Activated CD8-positive, alpha-beta T cell treated with anti-CD3 and anti-CD28 coated beads for 36 hours (primary cell): ENCODE data around the gene EPHA2. TPM values are rescaled to one million over a fixed set of nuclear protein-coding genes. Genes with fewer than 3 reads are reported as not detected.

Source experiments
- ATAC-seq: fragments of 200-7000 bp; cut with Tn5 transposase; one replicate; pipeline ENCODE4 v1.10.0; 2021; ENCODE audit warnings: mild to moderate bottlenecking, moderate library complexity
- CTCF ChIA-PET: fragments of 350-600 bp; sonication (Branson Sonifier 250); formaldehyde crosslinking; loops from one replicate; lab custom pipeline; 2021; ENCODE audit warnings: antibody characterized with exemption; lab: Charles Lee
- POLR2A ChIA-PET: fragments of 350-600 bp; sonication (Branson Sonifier 250); formaldehyde crosslinking; loops from one replicate; lab custom pipeline; 2021; ENCODE audit warnings: antibody characterized with exemption; lab: Charles Lee
- DNase-seq: peaks from one replicate; pipeline ENCODE4 v3.0.0-alpha.2; 2020
- H3K27ac Mint-ChIP-seq: one replicate; pipeline ENCODE4 v1.8.0; 2021; ENCODE audit warnings: mild to moderate bottlenecking, mixed read lengths
- H3K27me3 Mint-ChIP-seq: one replicate; pipeline ENCODE4 v1.8.0; 2021; ENCODE audit warnings: mixed read lengths
- H3K36me3 Mint-ChIP-seq: one replicate; pipeline ENCODE4 v1.8.0; 2021; ENCODE audit warnings: low read depth, mixed read lengths
- H3K4me1 Mint-ChIP-seq: one replicate; pipeline ENCODE4 v1.8.0; 2021; ENCODE audit warnings: low read depth, mixed read lengths
- H3K4me3 Mint-ChIP-seq: one replicate; pipeline ENCODE4 v1.8.0; 2021; ENCODE audit warnings: mild to moderate bottlenecking, moderate library complexity, mixed read lengths
- H3K9me3 Mint-ChIP-seq: one replicate; pipeline ENCODE4 v1.8.0; 2021; ENCODE audit warnings: mixed read lengths
- CTCF ChIP-seq: fragments of 200-600 bp; IDR thresholded peaks from one replicate; pipeline ENCODE4 v1.8.0; 2022; ENCODE audit warnings: antibody characterized with exemption, mild to moderate bottlenecking
- intact Hi-C: fragments of 100-400 bp; cut with micrococcal nuclease; formaldehyde crosslinking; loops from one replicate; pipeline ENCODE4 v1.10.0; 2022
- total RNA-seq, 2 experiments: library from RNA; stranded (reverse); gene quantifications; one replicate each; pipeline ENCODE4 v1.2.3, GENCODE V29; 2021

EPHA2 gene
- total RNA-seq, 2 experiments from 2014 or later: not detected

GRCh38 chr1:16142383-16142995 is 13.4 kb downstream of the EPHA2 start:
- no peak for ATAC-seq
- Mint-ChIP-seq H3K36me3 (no peaks in the 10 kb centered on the region), H3K27ac (no peak overlapping the region), H3K27me3 (peaks cover 2% of the 10 kb centered on the region), H3K4me1 (peaks cover 18% of the 10 kb centered on the region), H3K9me3 (no peaks in the 10 kb centered on the region), H3K4me3 (no peak overlapping the region)
- CTCF ChIA-PET: interaction anchor here (1.2 kb wide), 1 partner anchor 102 kb away, joined by 3 read pairs; no protein-coding TSS in a partner anchor
- DNase-seq: no peak
- TF ChIP-seq CTCF: no peak
- intact Hi-C loops: no loop called here
- POLR2A ChIA-PET: no interaction called here

GRCh38 chr1:16141573-16142336 is 14.1 kb downstream of the EPHA2 start:
- no peaks in the 10 kb centered on the region for H3K9me3 Mint-ChIP-seq
- CTCF ChIA-PET: interaction anchor here (0.9 to 1.2 kb wide), 2 partner anchors 63 to 103 kb away, joined by 3 to 4 read pairs; no protein-coding TSS in a partner anchor
- no peak overlapping the region for H3K4me3 Mint-ChIP-seq
- no peak overlapping the region for H3K27ac Mint-ChIP-seq
- POLR2A ChIA-PET: no interaction called here
- H3K27me3 Mint-ChIP-seq: peaks cover 2% of the 10 kb centered on the region
- ATAC-seq (no peak), DNase-seq (no peak)
- TF ChIP-seq CTCF: no peak
- no peaks in the 10 kb centered on the region for H3K36me3 Mint-ChIP-seq
- intact Hi-C loops: no loop called here
- peaks cover 18% of the 10 kb centered on the region for H3K4me1 Mint-ChIP-seq

- ChIA-PET CTCF (interaction anchor here (1.6 kb wide), 1 partner anchor 62 kb away, joined by 10 read pairs; no protein-coding TSS in a partner anchor), POLR2A (no interaction called here)
- Mint-ChIP-seq H3K27me3 (peaks cover 2% of the 10 kb centered on the region), H3K4me3 (no peak overlapping the region), H3K36me3 (no peaks in the 10 kb centered on the region), H3K27ac (no peak overlapping the region), H3K4me1 (peaks cover 18% of the 10 kb centered on the region), H3K9me3 (no peaks in the 10 kb centered on the region)
- no peak for DNase-seq
- no peak for ATAC-seq
- no peak for TF ChIP-seq CTCF
- intact Hi-C loops: no loop called here
Observed at GRCh38 chr1:16140068-16140596, 15.7 kb downstream of the EPHA2 start.

GRCh38 chr1:16139473-16139962 is 16.4 kb downstream of the EPHA2 start:
- POLR2A ChIA-PET: interaction anchor here (1.4 kb wide), 1 partner anchor 24 kb away, joined by 3 read pairs; no protein-coding TSS in a partner anchor
- Mint-ChIP-seq H3K27ac (no peak overlapping the region), H3K4me3 (no peak overlapping the region), H3K4me1 (peaks cover 18% of the 10 kb centered on the region), H3K36me3 (no peaks in the 10 kb centered on the region), H3K9me3 (no peaks in the 10 kb centered on the region), H3K27me3 (peaks cover 2% of the 10 kb centered on the region)
- DNase-seq (peak; percentile 52), ATAC-seq (peak; percentile 42)
- TF ChIP-seq CTCF: no peak
- intact Hi-C loops: no loop called here
- CTCF ChIA-PET: interaction anchor here (1.6 kb wide), 1 partner anchor 61 kb away, joined by 10 read pairs; no protein-coding TSS in a partner anchor
